Smooth muscle cell (in vitro differentiated cells): ENCODE data around the gene RIMBP2. TPM values are rescaled to one million over a fixed set of nuclear protein-coding genes. Genes with fewer than 3 reads are reported as not detected.

Experiments
- DNase-seq: peaks from one replicate; lab custom pipeline; 2025; ENCODE audit not compliant: unreplicated experiment; lab: John Stamatoyannopoulos, UW
- H2AFZ ChIP-seq: fragments of 200-600 bp; sonication (generic); 2 replicates; pipeline ENCODE4 v1.6.0; 2016; ENCODE audit warnings: antibody characterized with exemption, low read depth, mild to moderate bottlenecking
- H3F3A ChIP-seq: fragments of 200-600 bp; sonication (generic); 2 replicates; pipeline ENCODE4 v1.6.0; 2017; ENCODE audit warnings: antibody characterized with exemption, low read depth
- H3K27ac ChIP-seq: fragments of 200-600 bp; sonication (generic); 2 replicates; pipeline ENCODE4 v1.5.1; 2016; ENCODE audit warnings: low read depth, mild to moderate bottlenecking
- H3K27me3 ChIP-seq: fragments of 200-600 bp; sonication (generic); 2 replicates; pipeline ENCODE4 v1.6.1; 2016; ENCODE audit warnings: low read depth, mild to moderate bottlenecking
- H3K36me3 ChIP-seq: fragments of 200-600 bp; sonication (generic); 2 replicates; pipeline ENCODE4 v1.5.1; 2016; ENCODE audit warnings: low read depth
- H3K4me1 ChIP-seq: fragments of 200-600 bp; sonication (generic); 2 replicates; pipeline ENCODE4 v1.5.1; 2016; ENCODE audit warnings: low read depth
- H3K4me2 ChIP-seq: fragments of 200-600 bp; sonication (generic); 2 replicates; pipeline ENCODE4 v1.6.0; 2016; ENCODE audit warnings: mild to moderate bottlenecking
- H3K4me3 ChIP-seq: fragments of 200-600 bp; sonication (generic); 2 replicates; pipeline ENCODE4 v1.5.1; 2016; ENCODE audit warnings: mild to moderate bottlenecking
- H3K79me2 ChIP-seq: fragments of 200-600 bp; sonication (generic); 2 replicates; pipeline ENCODE4 v1.6.0; 2016; ENCODE audit warnings: low read depth, mild to moderate bottlenecking
- H3K9ac ChIP-seq: fragments of 200-600 bp; sonication (generic); 2 replicates; pipeline ENCODE4 v1.6.0; 2016; ENCODE audit warnings: low read depth
- H3K9me3 ChIP-seq: fragments of 200-600 bp; sonication (generic); replicated peaks from 2 replicates; pipeline ENCODE4 v1.5.1; 2016; ENCODE audit warnings: low read depth
- H4K20me1 ChIP-seq: fragments of 200-600 bp; sonication (generic); 2 replicates; pipeline ENCODE4 v1.6.0; 2016; ENCODE audit warnings: low read depth
- WGBS: methylation state at CpG from one replicate; pipeline ENCODE4 v1.1.7; 2016; ENCODE audit warnings: low lambda C conversion rate; 5-methylcytosine and 5-hydroxymethylcytosine counted together
- polyA plus RNA-seq: library from polyadenylated mRNA; unstranded; fragments of >200 nt; fragmentation: Nextera tagmentation; extraction: Ambion mirVana; gene quantifications from 2 replicates; pipeline ENCODE4 v1.2.1, GENCODE V29; 2016
- total RNA-seq: library from RNA; depleted of rRNA; stranded (reverse); fragments of >200 nt; gene quantifications from 2 replicates; pipeline ENCODE4 v1.2.3, GENCODE V29; 2014
- TF ChIP-seq, protein P1 (sequence below): fragments of 200-600 bp; sonication (generic); IDR thresholded peaks from 2 replicates; pipeline ENCODE4 v1.5.1; 2017; ENCODE audit warnings: borderline replicate concordance, mild to moderate bottlenecking, antibody characterized with exemption; ENCODE audit not compliant: insufficient read depth, poor library complexity, severe bottlenecking

The RIMBP2 gene
- total and polyA plus RNA-seq, 2 experiments from 2014 or later = 2.3 TPM; not detected in 1

DNA sequence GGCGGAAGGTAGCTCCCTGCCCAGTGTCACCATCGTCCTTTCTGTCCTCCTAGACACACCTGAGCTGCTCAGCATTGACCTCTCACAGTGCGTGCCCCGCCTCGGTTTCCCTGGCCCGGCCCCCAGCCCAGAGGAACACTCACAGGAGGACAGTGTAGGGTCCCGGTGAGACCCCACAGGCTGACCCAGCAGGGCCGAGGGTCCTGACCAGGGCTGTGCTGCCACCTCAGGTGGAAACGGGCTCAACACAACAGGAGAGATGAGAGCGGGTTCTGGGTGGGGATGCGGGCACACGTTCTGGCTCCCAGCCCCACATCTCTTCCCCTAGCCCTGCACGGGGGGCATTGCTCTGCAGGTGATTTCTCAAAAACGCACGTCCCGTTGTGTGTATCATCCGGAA, 280.3 kb downstream of the RIMBP2 start:
- DNase-seq = no peak
- no peaks in the 10 kb centered on the region for H3K27me3 ChIP-seq
- no peaks in the 10 kb centered on the region for H3F3A ChIP-seq
- 91% methylated on average over 17 of the region's 17 CpGs for WGBS
- no peaks in the 10 kb centered on the region for H3K36me3 ChIP-seq
- no peak overlapping the region for H3K9ac ChIP-seq
- H3K4me3 ChIP-seq = no peak overlapping the region
- no peaks in the 10 kb centered on the region for H3K9me3 ChIP-seq
- H2AFZ ChIP-seq = no peak overlapping the region
- H4K20me1 ChIP-seq = no peaks in the 10 kb centered on the region
- TF ChIP-seq, protein P1, sequence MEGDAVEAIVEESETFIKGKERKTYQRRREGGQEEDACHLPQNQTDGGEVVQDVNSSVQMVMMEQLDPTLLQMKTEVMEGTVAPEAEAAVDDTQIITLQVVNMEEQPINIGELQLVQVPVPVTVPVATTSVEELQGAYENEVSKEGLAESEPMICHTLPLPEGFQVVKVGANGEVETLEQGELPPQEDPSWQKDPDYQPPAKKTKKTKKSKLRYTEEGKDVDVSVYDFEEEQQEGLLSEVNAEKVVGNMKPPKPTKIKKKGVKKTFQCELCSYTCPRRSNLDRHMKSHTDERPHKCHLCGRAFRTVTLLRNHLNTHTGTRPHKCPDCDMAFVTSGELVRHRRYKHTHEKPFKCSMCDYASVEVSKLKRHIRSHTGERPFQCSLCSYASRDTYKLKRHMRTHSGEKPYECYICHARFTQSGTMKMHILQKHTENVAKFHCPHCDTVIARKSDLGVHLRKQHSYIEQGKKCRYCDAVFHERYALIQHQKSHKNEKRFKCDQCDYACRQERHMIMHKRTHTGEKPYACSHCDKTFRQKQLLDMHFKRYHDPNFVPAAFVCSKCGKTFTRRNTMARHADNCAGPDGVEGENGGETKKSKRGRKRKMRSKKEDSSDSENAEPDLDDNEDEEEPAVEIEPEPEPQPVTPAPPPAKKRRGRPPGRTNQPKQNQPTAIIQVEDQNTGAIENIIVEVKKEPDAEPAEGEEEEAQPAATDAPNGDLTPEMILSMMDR = no peak
- no peak overlapping the region for H3K4me2 ChIP-seq
- no peaks in the 10 kb centered on the region for H3K4me1 ChIP-seq
- no peak overlapping the region for H3K27ac ChIP-seq
- no peaks in the 10 kb centered on the region for H3K79me2 ChIP-seq

DNA sequence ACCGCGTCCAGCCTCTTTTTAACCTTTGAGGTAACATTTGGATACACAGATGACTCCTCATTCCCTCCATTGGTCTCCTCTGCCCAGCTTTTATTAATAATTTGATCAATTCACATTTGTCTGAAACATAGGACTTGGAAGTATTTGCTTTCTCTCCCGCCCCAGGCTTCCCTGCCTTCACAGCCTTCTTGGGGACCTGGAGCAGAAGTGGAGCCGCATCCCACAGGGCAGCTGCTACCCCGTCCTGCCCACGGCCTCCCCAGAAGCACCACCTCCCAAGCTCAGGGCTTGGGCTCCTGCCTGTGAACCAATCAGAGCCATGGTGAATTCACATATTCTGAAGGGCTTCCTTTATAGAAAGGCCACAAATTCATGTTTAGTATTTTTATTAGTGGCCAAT, 280.8 kb downstream of the RIMBP2 start:
- Histone ChIP-seq H3K36me3 (no peaks in the 10 kb centered on the region), H3K79me2 (no peaks in the 10 kb centered on the region), H3K9ac (no peak overlapping the region), H3K4me1 (no peaks in the 10 kb centered on the region), H2AFZ (no peak overlapping the region), H3K4me3 (no peak overlapping the region), H3K27me3 (no peaks in the 10 kb centered on the region), H3F3A (no peaks in the 10 kb centered on the region), H3K27ac (no peak overlapping the region), H4K20me1 (no peaks in the 10 kb centered on the region), H3K9me3 (no peaks in the 10 kb centered on the region), H3K4me2 (no peak overlapping the region)
- TF ChIP-seq, protein P1 = no peak
- WGBS = 92% methylated on average over 6 of the region's 6 CpGs
- DNase-seq = no peak

DNA sequence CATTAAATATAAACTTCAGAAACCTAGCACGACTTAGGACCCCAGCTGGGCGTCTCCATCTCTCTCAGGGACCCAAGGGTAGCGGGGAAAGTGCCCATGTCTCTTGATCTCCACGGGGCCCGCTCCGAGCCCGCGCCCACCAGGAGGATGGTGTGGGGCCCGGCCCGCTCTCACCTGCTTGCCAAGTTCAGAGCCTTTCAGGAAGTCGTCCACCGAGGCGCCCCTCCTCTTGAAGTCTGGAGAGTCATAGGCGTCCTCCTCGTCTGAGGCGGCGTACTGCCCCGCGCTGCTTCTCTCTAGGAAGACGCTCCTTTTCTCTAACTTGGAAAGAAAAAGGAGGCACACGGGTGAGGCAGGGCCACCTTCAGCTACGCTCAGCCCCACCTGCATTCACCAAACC, 281.5 kb downstream of the RIMBP2 start:
- DNase-seq = no peak

DNA sequence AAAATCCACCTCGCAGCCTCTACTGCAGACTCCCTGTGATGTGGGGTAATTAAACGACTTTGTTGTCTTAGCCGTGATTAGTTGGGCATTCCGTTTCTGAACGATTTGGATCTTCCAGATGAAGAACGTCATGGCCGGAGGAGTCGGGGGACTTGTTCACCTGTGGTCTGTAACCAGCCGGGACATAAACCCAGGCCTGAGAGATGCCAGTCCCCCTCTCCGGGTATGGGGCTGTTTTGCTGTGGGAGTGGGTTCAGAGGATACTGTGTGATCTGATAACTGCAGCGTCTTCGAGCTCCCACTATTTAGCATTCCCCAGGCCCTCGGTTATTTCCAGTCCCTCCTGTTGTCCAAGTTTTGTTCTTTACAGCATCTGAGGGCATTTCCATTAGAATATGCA, 282.3 kb downstream of the RIMBP2 start:
- Histone ChIP-seq H3K4me1 (no peaks in the 10 kb centered on the region), H3K79me2 (no peaks in the 10 kb centered on the region), H2AFZ (no peak overlapping the region), H3K36me3 (no peaks in the 10 kb centered on the region), H3K9ac (no peak overlapping the region), H3F3A (no peaks in the 10 kb centered on the region), H3K27me3 (no peaks in the 10 kb centered on the region), H3K9me3 (no peaks in the 10 kb centered on the region), H4K20me1 (no peaks in the 10 kb centered on the region), H3K4me3 (no peak overlapping the region), H3K4me2 (no peak overlapping the region), H3K27ac (no peak overlapping the region)
- no peak for DNase-seq
- TF ChIP-seq, protein P1 = no peak
- whole genome bisulfite sequencing = 93% methylated on average over 13 of the region's 13 CpGs

More for the DNA sequence above, 281.5 kb downstream of the RIMBP2 start:
- no peaks in the 10 kb centered on the region for H3K36me3 ChIP-seq
- H3K9me3 ChIP-seq = no peaks in the 10 kb centered on the region
- no peaks in the 10 kb centered on the region for H3F3A ChIP-seq
- no peaks in the 10 kb centered on the region for H3K79me2 ChIP-seq
- H4K20me1 ChIP-seq = no peaks in the 10 kb centered on the region
- H3K4me2 ChIP-seq = no peak overlapping the region
- TF ChIP-seq, protein P1 = no peak
- H3K4me1 ChIP-seq = no peaks in the 10 kb centered on the region
- H3K9ac ChIP-seq = no peak overlapping the region
- no peaks in the 10 kb centered on the region for H3K27me3 ChIP-seq
- H3K4me3 ChIP-seq = no peak overlapping the region
- no peak overlapping the region for H2AFZ ChIP-seq
- WGBS = 95% methylated on average over 21 of the region's 22 CpGs
- no peak overlapping the region for H3K27ac ChIP-seq
